Measurements from ENCODE around the gene ZCCHC7.

DNA sequence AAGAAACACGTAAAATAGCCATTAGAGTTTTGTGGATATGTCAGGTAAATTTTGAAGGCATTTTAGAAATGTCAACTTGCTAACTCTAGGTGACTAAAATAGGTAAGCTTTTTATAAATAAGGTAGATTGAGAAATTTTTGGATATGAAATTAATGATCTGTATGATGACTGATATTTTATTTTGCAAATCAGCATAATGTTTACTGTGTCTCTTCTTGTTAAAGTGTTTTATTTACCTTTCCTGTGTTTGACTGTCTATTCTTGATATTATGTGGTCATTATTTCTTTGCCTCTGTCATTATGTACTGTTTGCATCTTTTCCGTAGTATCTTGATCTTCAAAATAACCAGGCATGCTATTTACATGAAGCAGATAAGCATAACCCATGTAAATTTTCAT, 58.4 kb downstream of the ZCCHC7 start:
- TF ChIP-seq, protein P1, sequence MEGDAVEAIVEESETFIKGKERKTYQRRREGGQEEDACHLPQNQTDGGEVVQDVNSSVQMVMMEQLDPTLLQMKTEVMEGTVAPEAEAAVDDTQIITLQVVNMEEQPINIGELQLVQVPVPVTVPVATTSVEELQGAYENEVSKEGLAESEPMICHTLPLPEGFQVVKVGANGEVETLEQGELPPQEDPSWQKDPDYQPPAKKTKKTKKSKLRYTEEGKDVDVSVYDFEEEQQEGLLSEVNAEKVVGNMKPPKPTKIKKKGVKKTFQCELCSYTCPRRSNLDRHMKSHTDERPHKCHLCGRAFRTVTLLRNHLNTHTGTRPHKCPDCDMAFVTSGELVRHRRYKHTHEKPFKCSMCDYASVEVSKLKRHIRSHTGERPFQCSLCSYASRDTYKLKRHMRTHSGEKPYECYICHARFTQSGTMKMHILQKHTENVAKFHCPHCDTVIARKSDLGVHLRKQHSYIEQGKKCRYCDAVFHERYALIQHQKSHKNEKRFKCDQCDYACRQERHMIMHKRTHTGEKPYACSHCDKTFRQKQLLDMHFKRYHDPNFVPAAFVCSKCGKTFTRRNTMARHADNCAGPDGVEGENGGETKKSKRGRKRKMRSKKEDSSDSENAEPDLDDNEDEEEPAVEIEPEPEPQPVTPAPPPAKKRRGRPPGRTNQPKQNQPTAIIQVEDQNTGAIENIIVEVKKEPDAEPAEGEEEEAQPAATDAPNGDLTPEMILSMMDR (IDR thresholded peaks at IDR 0.05; ENCODE audit: low read depth, low read length, poor library complexity, severe bottlenecking), result no peak
- TF ChIP-seq EZH2phosphoT487 (IDR thresholded peaks at IDR 0.05; ENCODE audit: borderline replicate concordance, low read length), result no peak
